Erythroblast (primary cell): ENCODE data around the gene HERC5.

Experiments used
- GATA1 ChIP-seq: IDR thresholded peaks from 2 replicates; pipeline ENCODE4 v1.6.1; 2011; ENCODE audit warnings: low read depth, mild to moderate bottlenecking, control low read depth, low read length, moderate library complexity
- POLR2A ChIP-seq: IDR thresholded peaks from 2 replicates; pipeline ENCODE4 v1.6.1; 2011; ENCODE audit warnings: mild to moderate bottlenecking, low read length

GRCh38 chr4:88535090-88535755, 78.3 kb downstream of the HERC5 start:
- TF ChIP-seq POLR2A: no peak
- TF ChIP-seq GATA1: no peak
